CD4-positive, alpha-beta T cell treated with Interferon gamma for 1 hour (primary cell): ENCODE measurements around the gene HTT.

Experiments
- DNase-seq: peaks from one replicate; pipeline ENCODE4 v3.0.0-alpha.2; 2020

The HTT gene

GRCh38 chr4:3205995-3206394 is 131.5 kb downstream of the HTT start:
- DNase-seq: no peak

- no peak for DNase-seq
Observed at GRCh38 chr4:3206439-3207100, 132.1 kb downstream of the HTT start.

GRCh38 chr4:3207531-3208037 is 133.1 kb downstream of the HTT start:
- DNase-seq: no peak

- no peak for DNase-seq
Observed at GRCh38 chr4:3208826-3209225, 134.3 kb downstream of the HTT start.

- DNase-seq: no peak
Observed at GRCh38 chr4:3209551-3210325, 135.3 kb downstream of the HTT start.

- no peak for DNase-seq
Observed at GRCh38 chr4:3210467-3210866, 136.0 kb downstream of the HTT start.

- DNase-seq: no peak
Observed at GRCh38 chr4:3211866-3212265, 137.4 kb downstream of the HTT start.

GRCh38 chr4:3212391-3213105 is 138.1 kb downstream of the HTT start:
- no peak for DNase-seq

GRCh38 chr4:3213106-3213425 is 138.6 kb downstream of the HTT start:
- no peak for DNase-seq

GRCh38 chr4:3213661-3214250 is 139.3 kb downstream of the HTT start:
- DNase-seq: no peak

GRCh38 chr4:3215256-3215655 is 140.8 kb downstream of the HTT start:
- no peak for DNase-seq

- no peak for DNase-seq
Observed at GRCh38 chr4:3215733-3216132, 141.3 kb downstream of the HTT start.

- DNase-seq: no peak
Observed at GRCh38 chr4:3217266-3217665, 142.8 kb downstream of the HTT start.

- DNase-seq: no peak
Observed at GRCh38 chr4:3217771-3218170, 143.3 kb downstream of the HTT start.

GRCh38 chr4:3218824-3219760 is 144.6 kb downstream of the HTT start:
- DNase-seq: no peak

GRCh38 chr4:3219761-3220475 is 145.4 kb downstream of the HTT start:
- DNase-seq: no peak

GRCh38 chr4:3220476-3221183 is 146.1 kb downstream of the HTT start:
- no peak for DNase-seq

GRCh38 chr4:3221184-3221494 is 146.7 kb downstream of the HTT start:
- DNase-seq: no peak

GRCh38 chr4:3221996-3222395 is 147.5 kb downstream of the HTT start:
- no peak for DNase-seq

GRCh38 chr4:3223346-3223745 is 148.9 kb downstream of the HTT start:
- no peak for DNase-seq
